B cell (primary cell): ENCODE data around the gene CDKN1B. TPM values are rescaled to one million over a fixed set of nuclear protein-coding genes. Genes with fewer than 3 reads are reported as not detected.

Experiments
- ATAC-seq: fragments of 200-7000 bp; cut with Tn5 transposase; one replicate; pipeline ENCODE4 v1.10.0; 2021; ENCODE audit warnings: low read depth, mild to moderate bottlenecking, moderate number of reproducible peaks, moderate library complexity
- CTCF ChIA-PET: fragments of 350-600 bp; sonication (Branson Sonifier 250); formaldehyde crosslinking; loops from one replicate; lab custom pipeline; 2021; ENCODE audit warnings: antibody characterized with exemption, inconsistent platforms; lab: Charles Lee
- POLR2A ChIA-PET: fragments of 350-600 bp; sonication (Branson Sonifier 250); formaldehyde crosslinking; loops from one replicate; lab custom pipeline; 2021; ENCODE audit warnings: antibody characterized with exemption; lab: Charles Lee
- DNase-seq: peaks from one replicate; pipeline ENCODE4 v3.0.0; 2013
- H2AFZ ChIP-seq: 2 replicates; pipeline ENCODE4 v1.6.1; 2012; ENCODE audit warnings: mild to moderate bottlenecking, low read depth, low read length; ENCODE audit not compliant: insufficient read depth, poor library complexity, severe bottlenecking
- H3K27ac ChIP-seq, 2 donors: 1 replicate in 1 of 2; 2 replicates in 1 of 2; pipeline ENCODE4 v1.5.1; 2012 to 2013; ENCODE audit warnings: low read length in 2 of 2, mild to moderate bottlenecking in 2 of 2, moderate library complexity in 1 of 2
- H3K27me3 ChIP-seq, 4 experiments: fragments of 200-600 bp in 1 of 4; sonication (generic) in 1 of 4; replicated peaks in 1 of 4; 1 replicate in 2 of 4; 2 replicates in 2 of 4; pipeline versions ENCODE4 v1.6.1 to v1.7.0; 2013 to 2016; ENCODE audit warnings: low read length in 3 of 4, mild to moderate bottlenecking in 2 of 4, mixed read lengths in 1 of 4, moderate library complexity in 1 of 4; ENCODE audit not compliant: insufficient read depth in 4 of 4, control insufficient read depth in 3 of 4; ENCODE audit errors: control extremely low read depth in 1 of 4
- H3K36me3 ChIP-seq, 2 experiments: replicated peaks in 1 of 2; 1 replicate in 1 of 2; 2 replicates in 1 of 2; pipeline versions ENCODE4 v1.6.1 to v1.7.1; 2013; ENCODE audit warnings: low read length in 1 of 2; ENCODE audit not compliant: insufficient read depth in 2 of 2, control insufficient read depth in 1 of 2; ENCODE audit errors: control extremely low read depth in 1 of 2, extremely low read depth in 1 of 2
- H3K4me1 ChIP-seq, 2 donors: fragments of 200-600 bp in 1 of 2; sonication (generic) in 1 of 2; 1 replicate in 1 of 2; 2 replicates in 1 of 2; pipeline versions ENCODE4 v1.5.1 to v1.6.1; 2013 to 2017; ENCODE audit warnings: low read length in 2 of 2; ENCODE audit not compliant: control insufficient read depth in 2 of 2, insufficient read depth in 2 of 2
- H3K4me2 ChIP-seq: replicated peaks from 2 replicates; pipeline ENCODE3; 2012; ENCODE audit warnings: mild to moderate bottlenecking, low read depth, low read length; ENCODE audit not compliant: poor library complexity, severe bottlenecking
- H3K4me3 ChIP-seq, 5 experiments: fragments of 200-600 bp in 1 of 5; sonication (generic) in 1 of 5; 1 replicate in 3 of 5; 2 replicates in 2 of 5; pipeline versions ENCODE4 v1.5.1 to v1.7.0; 2011 to 2016; ENCODE audit warnings: low read length in 4 of 5, mild to moderate bottlenecking in 4 of 5, low read depth in 2 of 5, control low read depth in 1 of 5, moderate library complexity in 1 of 5; ENCODE audit not compliant: insufficient read depth in 1 of 5; ENCODE audit errors: control extremely low read depth in 1 of 5, extremely low read depth in 1 of 5
- H3K79me2 ChIP-seq: fragments of 200-600 bp; sonication (generic); one replicate; pipeline ENCODE4 v1.6.0; 2016; ENCODE audit warnings: low read length; ENCODE audit not compliant: control insufficient read depth, insufficient read depth
- H3K9ac ChIP-seq: fragments of 200-600 bp; sonication (generic); 2 replicates; pipeline ENCODE4 v1.6.1; 2017; ENCODE audit warnings: mild to moderate bottlenecking, low read length, moderate library complexity
- H3K9me3 ChIP-seq, 3 donors: one replicate each; pipeline versions ENCODE4 v1.6.1 to v1.7.1; 2013; ENCODE audit warnings: low read length in 2 of 3; ENCODE audit not compliant: control insufficient read depth in 2 of 3, insufficient read depth in 1 of 3; ENCODE audit errors: control extremely low read depth in 1 of 3
- H4K20me1 ChIP-seq: 2 replicates; pipeline ENCODE4 v1.6.0; 2012; ENCODE audit warnings: mild to moderate bottlenecking, low read length; ENCODE audit not compliant: insufficient read depth, control insufficient read depth, poor library complexity, severe bottlenecking
- H3K27ac Mint-ChIP-seq: one replicate; pipeline ENCODE4 v1.8.0; 2021; ENCODE audit warnings: mixed read lengths
- H3K27me3 Mint-ChIP-seq: one replicate; pipeline ENCODE4 v1.8.0; 2021; ENCODE audit warnings: mixed read lengths
- H3K4me1 Mint-ChIP-seq: one replicate; pipeline ENCODE4 v1.8.0; 2021; ENCODE audit warnings: mixed read lengths
- H3K4me3 Mint-ChIP-seq: one replicate; pipeline ENCODE4 v1.8.0; 2021; ENCODE audit warnings: mixed read lengths
- H3K9me3 Mint-ChIP-seq: one replicate; pipeline ENCODE4 v1.8.0; 2022; ENCODE audit warnings: mixed read lengths; ENCODE audit not compliant: insufficient read depth
- CTCF ChIP-seq: fragments of 200-600 bp; IDR thresholded peaks from one replicate; pipeline ENCODE4 v1.8.0; 2022; ENCODE audit warnings: antibody characterized with exemption, mild to moderate bottlenecking
- EZH2 ChIP-seq: IDR thresholded peaks from 2 replicates; pipeline ENCODE4 v1.6.1; 2012; ENCODE audit warnings: borderline replicate concordance, low read depth, mild to moderate bottlenecking, moderate library complexity, low read length; ENCODE audit not compliant: insufficient read depth, poor library complexity, severe bottlenecking
- WGBS: methylation state at CpG from one replicate; pipeline ENCODE4 v1.1.5; 2013; ENCODE audit warnings: missing lambda C conversion rate; ENCODE audit not compliant: insufficient coverage; 5-methylcytosine and 5-hydroxymethylcytosine counted together
- intact Hi-C: fragments of 100-400 bp; cut with micrococcal nuclease; formaldehyde crosslinking; loops from one replicate; pipeline ENCODE4 v1.10.0; 2022
- polyA plus RNA-seq: library from polyadenylated mRNA; depleted of rRNA; stranded (reverse); fragments of >200 nt; gene quantifications from 2 replicates; pipeline ENCODE4 v1.2.3, GENCODE V29; 2012
- total RNA-seq, 2 donors: library from RNA; stranded (reverse); fragments of 120-200 nt in 1 of 2; gene quantifications; 1 replicate in 1 of 2; 2 replicates in 1 of 2; pipeline versions ENCODE4 v1.2.3 to v1.2.4, GENCODE V29; 2013 to 2022

The CDKN1B gene
- total and polyA plus RNA-seq, 2 donors (not counting 1 experiment from before 2014, with no cell fraction given) = 77.4 to 149 TPM

- H3K79me2 ChIP-seq = peaks cover 59% of the 10 kb centered on the region
- H3K27ac ChIP-seq = peak overlapping the region; percentile 94 to 97
- peaks cover 6 to 32% of the 10 kb centered on the region in 2 experiments for H3K36me3 ChIP-seq
- POLR2A ChIA-PET = interaction anchor here (0.6 to 6.0 kb wide), 9 partner anchors 8 to 367 kb away, joined by 3 to 155 read pairs (median 4); partner anchors contain the start of genes BORCS5 and CDKN1B
- no peaks in the 10 kb centered on the region for H3K27me3 Mint-ChIP-seq
- H3K9me3 ChIP-seq = no peaks in the 10 kb centered on the region
- H3K9ac ChIP-seq = peak overlapping the region; percentile 71
- H3K27ac Mint-ChIP-seq = peak overlapping the region; percentile 98
- H3K9me3 Mint-ChIP-seq = no peaks in the 10 kb centered on the region
- DNase-seq (peak; percentile 65), ATAC-seq (no peak)
- H4K20me1 ChIP-seq = peaks cover 8% of the 10 kb centered on the region
- peaks cover 27 to 37% of the 10 kb centered on the region in 2 donors for H3K4me1 ChIP-seq
- H3K4me3 ChIP-seq = peak overlapping the region; percentile 74 to 89 (median 78)
- CTCF ChIA-PET = interaction anchor here (4.1 to 4.4 kb wide), 2 partner anchors 8 to 12 kb away, joined by 40 to 49 read pairs; partner anchors contain the start of gene CDKN1B
- 0% methylated on average over 88 of the region's 89 CpGs for WGBS
- peak overlapping the region; percentile 95 for H3K4me3 Mint-ChIP-seq
- intact Hi-C loops = loop anchor here (2.0 kb wide), 1 partner anchor 85 kb away; no protein-coding TSS in a partner anchor
- peaks cover 57% of the 10 kb centered on the region for H3K4me1 Mint-ChIP-seq
- H3K4me2 ChIP-seq = peak overlapping the region; percentile 94
- no peaks in the 10 kb centered on the region for H3K27me3 ChIP-seq
- peak overlapping the region; percentile 68 for H2AFZ ChIP-seq
- TF ChIP-seq EZH2 (no peak), CTCF (no peak)
Measured at GRCh38 chr12:12723681-12724420, 6.7 kb downstream of the CDKN1B start.
